HG03565 (cell line): ENCODE data around the gene ADAM23.

Experiments used
- ATAC-seq: cut with Tn5 transposase; IDR thresholded peaks from one replicate; pipeline ENCODE4 v1.9.1; 2021; ENCODE audit warnings: mild to moderate bottlenecking, moderate library complexity; ENCODE audit not compliant: unreplicated experiment

ADAM23 gene

DNA sequence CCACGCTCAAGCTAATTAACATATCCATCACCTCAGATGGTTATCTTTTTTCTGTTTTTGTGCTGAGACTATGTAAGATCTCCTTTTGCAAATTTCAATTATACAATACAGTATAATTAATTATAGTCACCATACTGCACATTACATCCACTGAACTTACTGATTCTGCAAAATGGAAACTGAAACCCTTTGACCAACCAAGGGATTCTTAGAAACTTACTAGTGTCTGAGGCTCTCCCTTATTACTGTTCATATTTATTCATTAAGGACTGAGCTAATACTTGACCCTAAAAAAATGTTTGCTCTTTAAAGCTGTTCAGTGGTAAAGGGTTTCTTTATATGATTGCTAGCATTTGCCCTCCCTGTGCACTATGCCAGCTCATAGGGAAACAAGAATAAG lies 50.7 kb downstream of the ADAM23 start:
- ATAC-seq: no peak

GRCh38 chr2:206502729-206503128 lies 59.4 kb downstream of the ADAM23 start:
- ATAC-seq: no peak

DNA sequence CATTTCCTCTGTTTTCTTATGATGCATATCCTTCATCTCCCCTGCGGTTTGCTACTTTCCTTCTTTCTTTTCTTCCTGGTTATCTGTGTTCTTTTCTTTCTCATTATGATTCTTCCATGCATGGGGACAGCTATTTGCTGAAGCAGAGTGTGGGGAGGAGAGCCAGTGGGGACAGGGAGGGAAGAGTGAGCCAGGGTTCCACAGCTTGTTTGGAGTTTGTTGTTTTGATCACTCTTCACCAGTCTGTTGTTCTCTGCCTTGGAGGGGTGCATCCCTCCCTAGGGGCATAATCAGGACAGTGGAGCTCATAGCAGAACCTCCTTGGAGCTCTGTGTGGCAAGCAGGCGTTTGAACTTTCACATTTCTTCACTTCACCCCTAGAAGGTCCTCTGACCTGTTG lies 68.0 kb downstream of the ADAM23 start:
- no peak for ATAC-seq

- ATAC-seq: no peak
These were observed 69.7 kb downstream of the ADAM23 start for GRCh38 chr2:206512999-206513398.

DNA sequence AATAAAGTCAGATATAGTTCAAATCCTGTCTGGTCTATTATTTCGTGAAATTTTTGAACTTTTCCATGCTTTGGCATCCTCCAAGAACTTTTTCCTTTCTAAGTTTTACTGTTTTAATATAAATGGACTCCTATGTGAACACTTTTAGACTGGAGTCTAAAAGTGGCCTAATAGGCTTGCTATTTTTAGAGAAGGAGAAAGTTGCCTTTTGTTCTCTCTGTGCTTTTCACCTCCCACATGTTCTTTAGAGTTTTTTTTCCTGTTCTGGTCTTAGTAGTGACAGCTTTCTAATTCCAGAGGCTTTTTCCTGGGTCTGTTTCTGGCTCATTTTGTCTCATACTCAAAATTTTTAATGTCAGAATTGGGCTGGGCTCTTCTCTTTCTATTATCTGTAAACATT lies 72.2 kb downstream of the ADAM23 start:
- no peak for ATAC-seq

- ATAC-seq: no peak
These were observed 75.7 kb downstream of the ADAM23 start for GRCh38 chr2:206518997-206519396.

DNA sequence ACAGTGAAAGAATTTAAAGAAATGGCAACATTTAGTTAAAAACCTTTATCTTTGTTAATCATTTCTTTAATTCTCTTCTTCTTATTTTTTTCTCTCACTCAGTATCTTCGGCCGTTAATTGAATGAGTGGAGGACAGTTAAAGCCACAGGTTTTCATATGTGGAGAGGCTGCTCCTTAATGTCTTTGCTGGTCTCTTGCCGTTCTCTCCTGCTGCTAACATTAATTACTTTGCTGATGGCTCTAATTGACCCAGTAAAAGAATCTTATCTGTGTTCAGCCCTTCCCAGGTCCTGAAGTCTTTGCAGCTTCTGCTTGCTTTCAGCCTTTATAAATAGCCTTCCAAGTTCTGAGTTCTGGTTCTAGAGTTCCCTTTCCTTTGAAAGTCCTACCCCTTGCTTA lies 77.1 kb downstream of the ADAM23 start:
- no peak for ATAC-seq

DNA sequence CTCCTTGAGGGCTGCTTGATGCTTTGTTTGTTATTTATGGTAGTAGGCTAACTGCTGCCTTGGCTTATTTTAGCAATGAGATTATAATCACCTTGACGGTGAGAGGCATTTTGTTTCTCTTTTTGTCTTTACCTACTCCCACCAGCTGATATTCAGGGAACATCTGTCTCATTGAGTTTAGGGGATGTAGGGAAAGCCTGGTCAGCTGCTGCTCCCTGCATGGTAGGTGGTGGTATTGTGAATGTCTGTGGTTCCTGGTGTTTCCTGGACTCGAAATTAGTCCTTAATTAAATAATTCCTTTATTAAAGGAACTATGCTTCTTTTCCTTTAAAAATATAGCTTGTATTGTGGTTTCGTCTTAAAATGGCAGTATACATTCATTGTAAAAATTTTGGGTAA lies 77.8 kb downstream of the ADAM23 start:
- no peak for ATAC-seq

DNA sequence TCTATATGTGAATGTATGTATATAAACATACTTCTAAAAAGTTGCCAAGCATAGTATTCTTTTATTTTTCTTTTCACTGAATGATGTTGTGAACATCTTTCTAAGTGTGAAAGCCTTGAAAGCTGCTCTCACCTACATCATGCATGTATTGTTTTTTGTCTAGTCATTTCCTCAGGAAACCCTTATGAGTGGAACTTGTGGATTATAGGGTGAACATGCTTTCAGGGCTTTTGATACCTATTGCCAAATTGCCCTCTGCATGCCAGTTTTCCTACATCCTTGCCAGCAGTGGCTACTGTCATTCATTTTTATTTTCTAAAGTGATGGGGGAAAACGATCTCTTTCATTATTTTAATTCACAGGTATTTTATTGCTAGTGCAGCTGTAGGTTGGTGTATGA lies 78.3 kb downstream of the ADAM23 start:
- ATAC-seq: no peak

GRCh38 chr2:206526416-206526815 lies 83.1 kb downstream of the ADAM23 start:
- ATAC-seq: no peak

- no peak for ATAC-seq
These were observed 83.8 kb downstream of the ADAM23 start for GRCh38 chr2:206527153-206527552.

DNA sequence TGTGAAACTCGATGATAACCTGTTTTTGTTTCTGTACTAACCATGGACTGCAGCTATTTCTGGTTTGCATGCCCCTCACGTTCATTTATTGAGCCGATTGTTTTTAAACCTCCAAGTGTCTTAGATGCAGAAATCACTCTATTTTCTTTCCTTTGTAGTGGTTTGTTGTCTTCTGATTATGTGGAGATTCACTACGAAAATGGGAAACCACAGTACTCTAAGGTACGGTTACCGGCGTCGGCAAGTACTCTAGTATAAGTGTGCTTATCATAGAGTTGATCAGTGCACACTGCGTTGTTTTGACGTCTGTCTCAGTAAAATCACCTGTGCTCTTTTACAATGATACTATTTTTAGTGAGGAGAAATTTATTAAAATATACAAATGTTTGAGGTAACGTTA lies 87.4 kb downstream of the ADAM23 start:
- ATAC-seq: no peak

GRCh38 chr2:206531996-206532543 lies 88.7 kb downstream of the ADAM23 start:
- ATAC-seq: no peak

- no peak for ATAC-seq
These were observed 90.6 kb downstream of the ADAM23 start for GRCh38 chr2:206533977-206534376.

DNA sequence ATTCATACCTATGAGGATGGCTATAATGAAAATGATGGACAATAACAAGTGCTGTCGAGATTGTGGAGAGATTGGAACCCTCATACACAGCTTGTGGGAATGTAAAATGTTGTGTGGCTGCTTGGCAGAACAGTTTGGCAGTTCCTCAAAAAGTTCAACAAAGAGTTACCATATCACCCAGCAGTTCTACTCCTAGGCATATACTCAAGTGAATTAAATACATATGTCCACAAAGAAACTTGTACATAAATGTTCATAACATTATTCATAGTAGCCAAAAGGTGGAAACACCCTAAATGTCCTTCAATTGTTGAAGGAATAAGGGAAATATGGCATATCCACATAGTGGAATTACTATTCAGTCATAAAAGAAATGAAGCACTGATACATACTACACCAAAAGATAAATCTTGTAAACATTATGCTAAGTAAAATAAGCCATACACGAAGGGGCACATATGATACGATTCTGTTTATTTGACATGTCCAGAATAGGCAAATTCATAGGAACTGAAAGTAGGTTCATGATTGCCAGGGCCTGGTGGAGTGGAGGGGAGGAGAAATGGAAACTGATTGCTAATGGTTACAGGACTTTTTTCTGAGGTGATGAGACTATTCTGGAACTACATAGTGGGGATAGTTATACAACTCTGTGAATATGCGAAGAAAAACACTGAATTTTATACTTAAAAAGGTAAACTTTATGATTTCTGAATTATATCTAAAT lies 92.1 kb downstream of the ADAM23 start:
- no peak for ATAC-seq

DNA sequence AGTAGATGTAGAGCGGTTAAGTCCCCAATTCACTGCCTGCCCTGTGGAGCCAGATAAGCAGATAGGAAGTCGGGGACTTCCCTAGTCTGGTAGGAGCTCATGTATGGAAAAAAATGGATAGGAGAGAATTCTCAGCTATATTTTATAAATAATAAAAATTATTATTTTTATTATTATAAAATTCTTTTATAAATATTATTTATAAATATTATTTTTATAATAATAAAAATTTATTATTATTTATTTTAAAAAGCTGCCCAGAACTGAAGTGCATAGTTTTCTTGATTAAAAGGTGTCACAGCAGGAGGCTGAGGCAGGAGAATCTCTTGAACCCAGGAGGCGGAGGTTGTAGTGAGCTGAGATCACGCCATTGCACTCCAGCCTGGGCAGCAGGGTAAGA lies 97.4 kb downstream of the ADAM23 start:
- ATAC-seq: no peak

DNA sequence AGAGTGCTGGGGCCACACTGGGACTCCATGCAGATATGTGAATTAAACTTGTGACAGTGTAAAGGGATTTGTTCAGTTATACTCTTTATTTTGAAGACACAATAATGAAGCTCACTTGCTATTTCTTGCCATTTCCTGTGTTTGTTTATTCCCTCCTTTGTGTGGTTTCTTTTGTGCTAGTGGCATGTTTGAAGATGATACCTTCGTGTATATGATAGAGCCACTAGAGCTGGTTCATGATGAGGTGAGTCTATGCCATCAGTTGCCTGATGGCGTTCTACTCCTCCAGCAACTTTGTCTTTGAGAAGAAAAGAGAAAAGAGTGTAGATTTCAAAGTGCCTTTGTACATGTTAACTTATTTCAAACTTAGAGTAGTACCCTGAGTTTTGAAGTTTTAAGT lies 99.7 kb downstream of the ADAM23 start:
- no peak for ATAC-seq

- ATAC-seq: no peak
These were observed 105.1 kb downstream of the ADAM23 start for GRCh38 chr2:206548383-206548782.

GRCh38 chr2:206555721-206556120 lies 112.4 kb downstream of the ADAM23 start:
- no peak for ATAC-seq

DNA sequence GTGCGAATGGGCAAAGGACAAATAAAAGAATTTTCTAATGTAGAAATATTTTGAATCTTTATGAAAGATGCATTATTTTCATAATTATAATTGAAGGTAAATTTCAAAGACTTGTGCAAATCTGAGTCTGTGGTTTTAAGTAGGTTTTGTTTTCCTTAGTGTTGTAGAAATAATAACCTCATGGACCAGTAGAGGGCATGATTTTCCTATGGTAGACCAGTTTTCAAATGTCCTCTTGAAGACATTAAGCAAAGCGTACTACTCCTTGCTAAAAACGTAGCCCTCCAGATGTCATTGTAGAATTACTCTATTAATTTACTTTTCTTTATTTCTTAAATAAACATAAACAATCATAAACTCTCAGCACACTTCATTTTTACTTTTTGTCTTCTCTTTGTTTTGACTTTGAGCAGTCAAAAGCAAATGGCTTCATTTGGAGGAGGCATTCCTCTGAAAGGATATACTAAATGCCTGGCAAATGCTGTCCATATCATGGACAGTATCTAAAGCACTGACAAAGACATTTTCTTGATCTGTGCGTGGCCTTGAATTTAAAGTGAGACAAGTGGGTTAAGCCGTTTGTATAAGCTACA lies 113.1 kb downstream of the ADAM23 start:
- ATAC-seq: no peak

DNA sequence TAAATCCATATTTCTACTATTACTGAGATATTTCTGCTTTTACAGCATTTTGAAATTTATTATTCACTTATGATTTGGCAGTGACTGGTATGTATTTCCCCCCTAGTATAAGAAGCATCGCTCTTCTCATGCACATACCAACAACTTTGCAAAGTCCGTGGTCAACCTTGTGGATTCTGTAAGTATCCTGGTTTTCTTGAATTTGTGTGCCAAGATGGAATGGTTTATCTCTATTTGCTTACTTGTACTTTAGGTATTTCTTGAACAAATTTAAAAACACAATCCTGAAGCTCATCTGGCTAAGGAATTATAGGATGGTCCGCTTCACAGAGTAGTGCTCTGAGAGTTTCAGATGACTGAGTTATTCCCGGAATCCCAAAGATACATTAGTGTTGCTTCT lies 114.0 kb downstream of the ADAM23 start:
- no peak for ATAC-seq

DNA sequence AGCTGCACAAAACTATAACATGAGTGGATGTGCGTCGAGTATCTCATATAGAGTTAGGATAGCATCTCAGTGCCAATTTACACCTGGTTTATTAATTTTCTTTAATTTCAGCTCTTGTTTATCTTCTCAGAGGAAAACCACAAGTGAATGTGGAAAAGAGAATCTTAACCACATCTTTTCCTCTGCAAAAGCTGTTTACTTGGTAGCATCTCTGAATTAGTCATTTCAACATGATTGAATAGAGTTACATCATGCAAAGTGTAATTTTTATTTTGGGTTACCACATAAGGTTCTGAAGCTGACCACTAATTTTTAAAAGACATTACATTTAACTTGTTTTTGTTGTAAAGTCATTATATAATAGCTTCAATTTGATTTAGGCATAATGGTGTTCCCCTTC lies 115.2 kb downstream of the ADAM23 start:
- ATAC-seq: no peak

GRCh38 chr2:206561962-206562361 lies 118.6 kb downstream of the ADAM23 start:
- no peak for ATAC-seq
